Epithelial cell of proximal tubule (primary cell): ENCODE data around the gene TNFAIP2. TPM values are rescaled to one million over a fixed set of nuclear protein-coding genes. Genes with fewer than 3 reads are reported as not detected.
"Not testable (repeated sequence)": the region's sequence is repeated elsewhere in the genome, so short reads cannot be mapped to it uniquely, and the experiment has no call there.

Experiments used
- DNase-seq: peaks from one replicate; pipeline ENCODE4 v3.0.0-alpha.2; 2011; ENCODE audit warnings: low read depth
- H3K4me3 ChIP-seq: 2 replicates; pipeline ENCODE4 v1.5.1; 2011; ENCODE audit warnings: low read depth, mild to moderate bottlenecking, low read length
- total RNA-seq: library from RNA; depleted of rRNA; stranded (reverse); fragments of >200 nt; gene quantifications from 2 replicates; pipeline ENCODE4 v1.2.3, GENCODE V29; 2015
- TF ChIP-seq, protein P1 (sequence below): conservative IDR thresholded peaks from 2 replicates; pipeline ENCODE4 v1.5.1; 2012; ENCODE audit warnings: low read depth, mild to moderate bottlenecking, low read length

Gene TNFAIP2
- total RNA-seq, 1 donor from 2014 or later: 155 TPM

DNA sequence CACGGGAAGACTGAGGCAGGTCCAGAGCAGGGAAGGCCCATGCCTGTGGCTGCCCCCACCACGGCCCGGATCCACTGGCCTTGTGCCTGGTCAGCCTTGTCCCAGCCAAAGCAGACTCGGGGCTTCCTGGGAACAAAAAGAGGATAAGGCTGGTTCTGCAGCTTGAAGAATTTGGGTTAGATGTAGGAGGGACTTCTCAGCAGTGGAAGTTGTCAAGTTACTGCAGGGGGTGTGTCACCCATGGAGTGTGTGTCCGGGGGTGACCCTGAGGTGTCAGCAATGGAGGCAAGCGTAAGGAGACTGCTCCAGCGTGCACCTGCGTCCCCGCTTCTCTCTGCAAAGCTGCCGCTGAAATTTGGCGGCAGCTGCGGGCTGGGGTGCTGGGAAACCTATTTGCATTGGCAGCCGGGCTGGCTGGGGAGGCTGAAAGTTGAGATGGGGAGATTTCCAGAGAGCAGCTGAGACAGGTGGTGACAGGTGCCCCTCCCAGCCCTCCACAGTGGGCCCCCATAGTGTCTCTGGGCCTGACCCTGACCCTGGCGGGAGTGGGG lies 12.5 kb upstream of the TNFAIP2 start:
- no peak for DNase-seq
- TF ChIP-seq, protein P1, sequence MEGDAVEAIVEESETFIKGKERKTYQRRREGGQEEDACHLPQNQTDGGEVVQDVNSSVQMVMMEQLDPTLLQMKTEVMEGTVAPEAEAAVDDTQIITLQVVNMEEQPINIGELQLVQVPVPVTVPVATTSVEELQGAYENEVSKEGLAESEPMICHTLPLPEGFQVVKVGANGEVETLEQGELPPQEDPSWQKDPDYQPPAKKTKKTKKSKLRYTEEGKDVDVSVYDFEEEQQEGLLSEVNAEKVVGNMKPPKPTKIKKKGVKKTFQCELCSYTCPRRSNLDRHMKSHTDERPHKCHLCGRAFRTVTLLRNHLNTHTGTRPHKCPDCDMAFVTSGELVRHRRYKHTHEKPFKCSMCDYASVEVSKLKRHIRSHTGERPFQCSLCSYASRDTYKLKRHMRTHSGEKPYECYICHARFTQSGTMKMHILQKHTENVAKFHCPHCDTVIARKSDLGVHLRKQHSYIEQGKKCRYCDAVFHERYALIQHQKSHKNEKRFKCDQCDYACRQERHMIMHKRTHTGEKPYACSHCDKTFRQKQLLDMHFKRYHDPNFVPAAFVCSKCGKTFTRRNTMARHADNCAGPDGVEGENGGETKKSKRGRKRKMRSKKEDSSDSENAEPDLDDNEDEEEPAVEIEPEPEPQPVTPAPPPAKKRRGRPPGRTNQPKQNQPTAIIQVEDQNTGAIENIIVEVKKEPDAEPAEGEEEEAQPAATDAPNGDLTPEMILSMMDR: no peak
- H3K4me3 ChIP-seq: no peak overlapping the region

- TF ChIP-seq, protein P1: no peak
- no peak for DNase-seq
- no peak overlapping the region for H3K4me3 ChIP-seq
Measured at GRCh38 chr14:103111232-103111868, 11.9 kb upstream of the TNFAIP2 start.

DNA sequence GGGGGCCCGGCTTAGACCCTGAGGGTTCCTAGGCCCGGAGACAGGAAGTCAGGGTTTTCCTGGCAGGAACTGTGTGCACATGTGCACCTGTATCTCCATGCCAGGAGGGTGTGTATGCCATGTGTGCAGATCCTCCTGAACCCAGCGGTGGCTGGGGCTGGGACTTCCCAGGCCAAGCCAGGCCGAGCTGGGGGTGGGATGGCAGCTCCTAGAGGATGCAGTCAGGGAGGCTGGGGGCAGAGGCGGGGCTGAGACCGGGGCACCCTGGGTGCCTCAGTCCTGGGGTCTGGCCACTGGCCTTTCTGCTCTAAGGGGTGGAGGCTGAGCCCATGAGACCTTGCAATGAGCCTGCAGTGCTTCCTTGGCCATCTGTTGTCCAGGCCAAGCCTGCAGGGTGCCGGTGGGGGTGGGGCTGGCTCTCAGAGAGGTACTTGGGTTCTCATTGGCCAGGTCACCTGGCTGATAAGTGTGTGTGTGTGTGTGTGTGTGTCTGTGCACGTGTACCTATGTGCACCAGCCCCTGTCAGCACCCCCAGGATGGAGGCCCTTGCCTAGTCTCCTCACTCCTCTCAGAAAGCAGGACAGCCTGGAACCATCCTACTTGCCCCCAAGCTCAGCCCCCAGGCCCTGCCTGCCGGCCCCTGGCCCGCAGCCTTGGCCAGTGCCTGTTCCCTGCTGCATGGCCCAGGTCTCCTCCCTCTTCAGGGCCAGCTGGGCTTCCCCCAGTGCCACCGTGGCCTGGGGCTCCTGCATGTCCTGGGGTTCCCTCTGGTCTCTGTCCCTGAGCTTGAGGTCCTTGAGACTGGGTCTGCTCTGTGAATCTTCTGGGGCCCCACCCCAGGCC lies 10.6 kb upstream of the TNFAIP2 start:
- no peak overlapping the region for H3K4me3 ChIP-seq
- TF ChIP-seq, protein P1: no peak
- DNase-seq: no peak

GRCh38 chr14:103113303-103113702 lies 10.0 kb upstream of the TNFAIP2 start:
- TF ChIP-seq, protein P1: no peak
- DNase-seq: no peak

DNA sequence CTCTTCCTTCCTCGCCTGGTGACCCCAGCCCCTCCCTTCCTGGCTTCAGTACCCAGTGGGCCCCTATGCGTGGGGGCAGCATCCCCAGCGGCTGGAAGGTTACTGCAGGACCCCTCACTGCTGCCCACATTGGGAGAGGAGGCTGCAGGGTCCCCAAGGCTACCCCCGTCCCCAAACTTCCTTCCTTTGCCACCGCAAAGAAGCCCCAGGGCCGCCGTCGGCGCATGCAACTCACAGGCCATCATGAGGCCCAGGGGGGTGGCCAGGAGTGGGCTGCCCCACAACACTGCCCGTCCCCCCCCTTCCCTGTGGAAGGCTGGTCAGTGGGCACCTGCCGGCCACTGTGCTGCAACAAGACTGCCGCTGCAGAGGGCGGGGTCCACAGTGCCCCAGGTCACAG lies 9.5 kb upstream of the TNFAIP2 start:
- no peak overlapping the region for H3K4me3 ChIP-seq
- no peak for DNase-seq
- TF ChIP-seq, protein P1: no peak

More at GRCh38 chr14:103113303-103113702, 10.0 kb upstream of the TNFAIP2 start:
- no peak overlapping the region for H3K4me3 ChIP-seq

GRCh38 chr14:103115086-103115679 lies 8.1 kb upstream of the TNFAIP2 start:
- DNase-seq: not testable (repeated sequence)
- H3K4me3 ChIP-seq: peak overlapping the region; percentile 31
